Lower lobe of right lung (tissue), 2 donors: ENCODE results near the gene GIT2. TPM values are rescaled to one million over a fixed set of nuclear protein-coding genes. Genes with fewer than 3 reads are reported as not detected.

ENCODE experiments used
- ATAC-seq, 2 donors: fragments of 200-7000 bp; cut with Tn5 transposase; one replicate each; pipeline ENCODE4 v1.9.1; 2020 to 2022; ENCODE audit warnings: mild to moderate bottlenecking in 2 of 2, moderate library complexity in 2 of 2
- DNase-seq: peaks from one replicate; pipeline ENCODE4 v3.0.0-alpha.2; 2020
- H3K27ac ChIP-seq: fragments of 200-600 bp; one replicate; pipeline ENCODE4 v1.8.0; 2022
- H3K27me3 ChIP-seq: fragments of 200-600 bp; one replicate; pipeline ENCODE4 v1.8.0; 2022; ENCODE audit warnings: low read depth
- H3K36me3 ChIP-seq: fragments of 200-600 bp; one replicate; pipeline ENCODE4 v1.8.0; 2022; ENCODE audit warnings: mild to moderate bottlenecking
- H3K4me1 ChIP-seq: fragments of 200-600 bp; one replicate; pipeline ENCODE4 v1.8.0; 2022
- H3K4me3 ChIP-seq: fragments of 200-600 bp; one replicate; pipeline ENCODE4 v1.8.0; 2022; ENCODE audit warnings: mild to moderate bottlenecking
- H3K9me3 ChIP-seq: fragments of 200-600 bp; one replicate; pipeline ENCODE4 v1.8.0; 2022
- intact Hi-C: fragments of 100-400 bp; cut with DNase I; formaldehyde crosslinking; loops from one replicate; pipeline ENCODE4 v1.11.0; 2022
- total RNA-seq: library from RNA; stranded (reverse); fragmentation: NEBNext Ultra II Directional; extraction: Animal tissue kit (Norgen Biotek cat#: 25700); gene quantifications from one replicate; pipeline ENCODE4 v1.2.1, GENCODE V29; 2021
- TF ChIP-seq, protein P1 (sequence below): fragments of 200-600 bp; IDR thresholded peaks from one replicate; pipeline ENCODE4 v1.8.0; 2022; ENCODE audit warnings: antibody characterized with exemption, mild to moderate bottlenecking
- donor health status: DM: no; HTN: yes; CAD: no; lungs with severe emphysema.

The GIT2 gene
- total RNA-seq, 1 donor from 2014 or later, result 62.2 TPM

- Histone ChIP-seq H3K4me1 (peaks cover 17% of the 10 kb centered on the region), H3K27ac (no peak overlapping the region), H3K9me3 (no peaks in the 10 kb centered on the region), H3K4me3 (no peak overlapping the region), H3K36me3 (peaks cover 34% of the 10 kb centered on the region), H3K27me3 (no peaks in the 10 kb centered on the region)
- TF ChIP-seq, protein P1, sequence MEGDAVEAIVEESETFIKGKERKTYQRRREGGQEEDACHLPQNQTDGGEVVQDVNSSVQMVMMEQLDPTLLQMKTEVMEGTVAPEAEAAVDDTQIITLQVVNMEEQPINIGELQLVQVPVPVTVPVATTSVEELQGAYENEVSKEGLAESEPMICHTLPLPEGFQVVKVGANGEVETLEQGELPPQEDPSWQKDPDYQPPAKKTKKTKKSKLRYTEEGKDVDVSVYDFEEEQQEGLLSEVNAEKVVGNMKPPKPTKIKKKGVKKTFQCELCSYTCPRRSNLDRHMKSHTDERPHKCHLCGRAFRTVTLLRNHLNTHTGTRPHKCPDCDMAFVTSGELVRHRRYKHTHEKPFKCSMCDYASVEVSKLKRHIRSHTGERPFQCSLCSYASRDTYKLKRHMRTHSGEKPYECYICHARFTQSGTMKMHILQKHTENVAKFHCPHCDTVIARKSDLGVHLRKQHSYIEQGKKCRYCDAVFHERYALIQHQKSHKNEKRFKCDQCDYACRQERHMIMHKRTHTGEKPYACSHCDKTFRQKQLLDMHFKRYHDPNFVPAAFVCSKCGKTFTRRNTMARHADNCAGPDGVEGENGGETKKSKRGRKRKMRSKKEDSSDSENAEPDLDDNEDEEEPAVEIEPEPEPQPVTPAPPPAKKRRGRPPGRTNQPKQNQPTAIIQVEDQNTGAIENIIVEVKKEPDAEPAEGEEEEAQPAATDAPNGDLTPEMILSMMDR, result no peak
- intact Hi-C loops, result no loop called here
- DNase-seq (no peak), ATAC-seq (no peak)
Measured at GRCh38 chr12:109926488-109927210, 69.5 kb downstream of the GIT2 start.

- Histone ChIP-seq H3K36me3 (peaks cover 33% of the 10 kb centered on the region), H3K27me3 (no peaks in the 10 kb centered on the region)
Measured at GRCh38 chr12:109926016-109926415, 70.2 kb downstream of the GIT2 start.

DNA sequence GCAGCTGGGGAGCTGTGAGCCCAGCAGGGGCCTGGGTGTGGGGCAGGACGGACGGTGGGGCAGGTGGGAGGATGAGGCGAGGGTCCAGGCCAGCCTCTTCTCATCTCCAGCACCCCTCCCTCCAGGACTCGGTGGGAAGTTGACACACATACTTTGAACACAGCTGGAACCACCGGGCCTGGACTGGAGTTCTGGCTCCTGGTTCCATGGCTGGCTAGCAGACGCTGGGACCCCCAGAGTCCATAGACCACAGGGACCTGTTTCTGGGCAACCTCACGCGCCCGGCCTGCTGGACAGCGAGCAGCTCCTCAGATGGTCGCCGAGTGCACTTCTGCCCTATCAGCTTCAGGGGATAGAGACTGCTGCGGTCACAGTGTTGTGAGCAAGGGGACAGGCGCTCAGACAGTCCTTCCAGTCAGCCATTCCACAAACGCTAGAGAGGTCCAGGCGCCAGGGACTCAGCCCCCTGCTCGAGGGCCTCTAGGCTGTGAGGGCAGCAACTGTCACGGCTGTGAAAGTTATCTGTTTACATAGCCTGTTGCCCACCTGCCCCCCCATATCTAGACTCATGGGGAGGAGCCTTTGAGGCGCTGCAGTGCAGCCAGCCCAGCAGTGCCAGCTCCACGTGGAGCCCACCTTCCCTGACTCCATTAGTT lies 70.9 kb downstream of the GIT2 start:
- peaks cover 33% of the 10 kb centered on the region for H3K36me3 ChIP-seq
- DNase-seq, result no peak

More at GRCh38 chr12:109926016-109926415, 70.2 kb downstream of the GIT2 start:
- intact Hi-C loops, result no loop called here
- H3K4me1 ChIP-seq, result peaks cover 17% of the 10 kb centered on the region
- no peak overlapping the region for H3K4me3 ChIP-seq
- H3K9me3 ChIP-seq, result no peaks in the 10 kb centered on the region
- no peak for DNase-seq
- no peak overlapping the region for H3K27ac ChIP-seq
- ATAC-seq, result no peak
- TF ChIP-seq, protein P1, result no peak

GRCh38 chr12:109923481-109924245 lies 72.5 kb downstream of the GIT2 start:
- ATAC-seq (peak in 1 of 2 donors; percentile 5), DNase-seq (no peak)
- TF ChIP-seq, protein P1, result no peak
- peaks cover 40% of the 10 kb centered on the region for H3K36me3 ChIP-seq
- no peak overlapping the region for H3K27ac ChIP-seq
- intact Hi-C loops, result no loop called here
- H3K4me1 ChIP-seq, result no peaks in the 10 kb centered on the region
- no peaks in the 10 kb centered on the region for H3K9me3 ChIP-seq
- H3K4me3 ChIP-seq, result no peak overlapping the region
- no peaks in the 10 kb centered on the region for H3K27me3 ChIP-seq

More for the DNA sequence above, 70.9 kb downstream of the GIT2 start:
- Histone ChIP-seq H3K27ac (no peak overlapping the region), H3K27me3 (no peaks in the 10 kb centered on the region), H3K4me3 (no peak overlapping the region), H3K4me1 (peaks cover 16% of the 10 kb centered on the region), H3K9me3 (no peaks in the 10 kb centered on the region)
- ATAC-seq, result no peak
- intact Hi-C loops, result no loop called here
- TF ChIP-seq, protein P1, result no peak

- intact Hi-C loops, result no loop called here
- Histone ChIP-seq H3K36me3 (peaks cover 47% of the 10 kb centered on the region), H3K27me3 (no peaks in the 10 kb centered on the region), H3K4me3 (no peak overlapping the region), H3K9me3 (no peaks in the 10 kb centered on the region), H3K4me1 (no peaks in the 10 kb centered on the region), H3K27ac (no peak overlapping the region)
- ATAC-seq (no peak), DNase-seq (no peak)
- TF ChIP-seq, protein P1, result no peak
Measured at GRCh38 chr12:109923038-109923437, 73.1 kb downstream of the GIT2 start.
